Fibroblast of skin of abdomen (primary cell): ENCODE measurements around the gene RGPD8.
A peak's percentile ranks its signal among the peaks of the same experiment; 100 is the strongest.
"Not testable (repeated sequence)": the region's sequence is repeated elsewhere in the genome, so short reads cannot be mapped to it uniquely, and the experiment has no call there.

Experiments
- DNase-seq: peaks from one replicate; pipeline ENCODE4 v3.0.0-alpha.2; 2013

The RGPD8 gene

GRCh38 chr2:112434890-112435715 is 1.7 kb upstream of the RGPD8 start:
- DNase-seq: not testable (repeated sequence)

DNA sequence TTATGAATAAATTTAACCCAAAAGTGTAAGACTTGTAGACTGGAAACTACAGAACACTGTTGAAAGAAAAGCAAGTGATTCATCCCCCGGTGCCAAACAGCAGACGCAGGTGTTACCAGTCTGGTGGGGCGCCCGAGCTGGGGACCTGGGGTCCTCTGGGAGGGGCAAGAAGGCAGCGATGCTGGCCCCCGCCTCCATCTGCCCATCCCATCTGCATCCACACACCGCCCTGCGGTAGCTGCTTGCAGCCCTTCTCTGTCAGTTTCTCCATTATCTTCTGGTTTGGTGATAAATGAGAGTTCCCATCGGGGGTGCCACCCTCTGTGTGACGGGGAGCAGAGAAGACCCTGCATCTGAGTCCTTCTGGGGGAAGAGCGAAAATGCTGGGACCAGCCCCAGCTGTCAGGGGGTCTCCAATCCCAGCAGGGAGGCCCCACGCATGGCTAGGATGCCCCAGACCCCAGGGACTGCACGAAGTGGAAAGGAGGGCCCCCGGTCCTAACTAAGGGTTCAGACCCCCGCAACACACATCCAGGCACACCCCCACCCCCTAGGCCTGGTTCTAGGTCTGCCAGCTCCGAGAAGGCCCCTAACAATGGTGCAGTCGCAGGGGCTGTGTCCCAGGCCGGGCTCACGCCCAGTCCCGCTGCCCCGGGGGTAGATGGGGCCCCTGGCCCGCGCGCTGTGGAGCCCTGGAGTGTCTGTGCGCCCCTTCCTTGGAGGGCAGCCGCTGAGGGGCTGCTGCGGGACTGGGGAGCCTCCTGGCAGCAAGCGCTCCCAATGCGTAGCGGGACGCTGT is 686 bp upstream of the RGPD8 start:
- DNase-seq: no peak

DNA sequence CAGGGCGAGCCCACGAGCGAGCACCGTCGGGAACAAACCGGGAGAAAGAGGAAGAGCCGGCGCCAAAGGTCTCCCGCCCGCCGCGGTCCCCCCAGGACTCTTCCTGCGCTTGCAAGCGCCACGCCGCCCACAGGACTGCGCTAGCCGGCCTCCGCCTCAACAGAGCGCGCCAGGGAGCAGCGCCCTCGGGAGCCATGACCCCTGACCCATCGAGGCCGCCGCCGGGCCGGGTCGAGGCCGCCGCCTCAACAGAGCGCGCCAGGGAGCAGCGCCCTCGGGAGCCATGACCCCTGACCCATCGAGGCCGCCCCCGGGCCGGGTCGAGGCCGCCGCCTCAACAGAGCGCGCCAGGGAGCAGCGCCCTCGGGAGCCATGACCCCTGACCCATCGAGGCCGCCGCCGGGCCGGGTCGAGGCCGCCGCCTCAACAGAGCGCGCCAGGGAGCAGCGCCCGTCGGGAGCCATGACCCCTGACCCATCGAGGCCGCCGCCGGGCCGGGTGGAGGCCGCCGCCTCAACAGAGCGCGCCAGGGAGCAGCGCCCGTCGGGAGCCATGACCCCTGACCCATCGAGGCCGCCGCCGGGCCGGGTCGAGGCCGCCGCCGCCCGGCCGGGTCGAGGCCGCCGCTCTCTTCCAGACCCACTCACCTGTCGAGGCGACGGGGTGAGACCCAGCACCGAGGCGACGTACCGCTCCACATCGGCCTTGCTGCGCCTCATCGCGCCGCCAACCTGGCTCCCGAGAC is 538 bp downstream of the RGPD8 start:
- DNase-seq: not testable (repeated sequence)

- DNase-seq: not testable (repeated sequence)
Observed at GRCh38 chr2:112432390-112432734, 1.1 kb downstream of the RGPD8 start.

DNA sequence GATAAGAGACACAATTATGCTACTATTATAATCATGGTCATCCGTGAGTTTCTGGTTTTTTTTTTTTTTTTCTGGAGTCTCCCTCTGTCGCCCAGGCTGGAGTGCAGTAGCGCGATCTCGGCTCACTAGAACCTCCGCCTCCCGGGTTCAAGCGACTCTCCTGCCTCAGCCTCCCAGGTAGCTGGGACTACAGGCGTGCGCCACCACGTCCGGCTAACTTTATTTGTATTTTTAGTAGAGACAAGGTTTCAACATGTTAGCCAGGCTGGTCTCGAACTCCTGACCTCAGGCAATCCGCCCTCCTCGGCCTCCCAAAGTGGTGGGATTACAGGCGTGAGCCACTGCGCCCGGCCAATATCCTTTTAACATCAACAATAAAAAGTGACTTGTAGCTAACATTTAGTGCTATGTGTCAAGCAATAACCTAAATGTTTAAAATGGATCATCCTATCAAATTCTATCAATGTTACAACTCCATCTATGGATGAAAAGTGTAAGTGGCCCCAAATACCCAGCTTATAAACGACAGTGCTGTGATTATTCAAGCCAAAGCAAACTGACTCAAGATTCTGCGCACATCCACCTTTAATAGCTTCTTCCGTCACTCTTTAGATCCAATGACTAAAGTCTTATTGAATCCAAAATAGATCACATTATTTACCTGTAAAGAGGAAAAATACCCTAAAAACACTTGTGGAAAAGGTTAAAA is 1.7 kb downstream of the RGPD8 start:
- peak; percentile 44 for DNase-seq

DNA sequence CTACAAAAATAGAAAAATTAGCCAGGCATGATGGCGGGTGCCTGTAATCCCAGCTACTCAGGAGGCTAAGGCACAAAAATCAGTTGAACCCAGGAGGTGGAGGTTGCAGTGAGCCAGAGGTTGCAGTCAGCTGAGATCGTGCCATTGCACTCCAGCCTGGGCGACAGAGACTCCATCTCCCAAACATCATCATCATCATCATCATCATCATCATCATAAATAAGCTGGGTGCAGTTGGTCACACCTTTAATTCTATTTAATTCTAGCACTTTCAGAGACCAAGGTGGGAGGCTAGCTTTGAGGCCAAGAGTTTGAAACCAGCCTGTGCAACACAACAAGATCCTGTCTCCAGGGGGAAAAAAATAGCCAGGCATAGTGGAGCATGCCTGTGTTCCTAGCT is 8.9 kb downstream of the RGPD8 start:
- DNase-seq: not testable (repeated sequence)

DNA sequence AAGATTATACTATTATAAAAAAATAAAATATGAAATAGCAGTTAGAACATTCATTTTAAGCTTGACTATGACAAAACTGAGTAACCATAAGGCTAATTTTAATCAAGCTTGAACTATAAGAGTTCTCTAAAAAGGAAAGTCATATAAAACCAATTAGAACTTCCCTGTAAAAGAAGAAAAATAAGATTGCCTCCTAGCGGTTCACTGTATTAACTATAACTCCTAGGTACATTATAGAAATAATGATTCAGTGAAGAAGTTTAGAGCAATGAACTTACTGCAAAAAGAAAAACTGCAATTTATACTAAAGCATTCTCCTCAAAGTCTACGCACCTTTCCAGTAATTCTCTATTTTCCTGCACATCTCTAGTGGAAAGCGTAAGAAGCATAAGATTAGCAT is 16.6 kb downstream of the RGPD8 start:
- DNase-seq: not testable (repeated sequence)

- not testable (repeated sequence) for DNase-seq
Observed at GRCh38 chr2:112360055-112360454, 73.4 kb downstream of the RGPD8 start.

- DNase-seq: not testable (repeated sequence)
Observed at GRCh38 chr2:112354335-112354734, 79.1 kb downstream of the RGPD8 start.

GRCh38 chr2:112352809-112353603 is 80.4 kb downstream of the RGPD8 start:
- DNase-seq: not testable (repeated sequence)

DNA sequence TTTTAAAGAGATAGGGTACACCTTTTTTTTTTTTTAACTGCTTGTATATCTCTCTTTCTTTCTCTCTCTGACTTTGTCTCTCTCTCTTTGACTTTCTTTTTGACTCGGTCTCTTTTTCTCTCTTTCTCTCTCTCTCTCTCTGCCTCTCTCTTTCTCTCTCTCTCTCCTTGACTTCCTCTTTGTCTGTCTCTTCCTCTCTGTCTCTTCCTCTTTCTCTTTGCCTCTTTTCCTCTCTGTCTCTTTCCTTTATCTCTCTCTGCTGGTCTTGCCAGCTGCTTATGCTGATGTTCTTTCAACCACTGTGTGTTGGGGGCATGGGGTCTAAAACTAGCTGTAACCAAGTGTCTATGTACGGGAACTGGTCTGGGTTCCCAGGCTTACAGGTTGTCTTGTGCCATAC is 81.2 kb downstream of the RGPD8 start:
- DNase-seq: not testable (repeated sequence)

DNA sequence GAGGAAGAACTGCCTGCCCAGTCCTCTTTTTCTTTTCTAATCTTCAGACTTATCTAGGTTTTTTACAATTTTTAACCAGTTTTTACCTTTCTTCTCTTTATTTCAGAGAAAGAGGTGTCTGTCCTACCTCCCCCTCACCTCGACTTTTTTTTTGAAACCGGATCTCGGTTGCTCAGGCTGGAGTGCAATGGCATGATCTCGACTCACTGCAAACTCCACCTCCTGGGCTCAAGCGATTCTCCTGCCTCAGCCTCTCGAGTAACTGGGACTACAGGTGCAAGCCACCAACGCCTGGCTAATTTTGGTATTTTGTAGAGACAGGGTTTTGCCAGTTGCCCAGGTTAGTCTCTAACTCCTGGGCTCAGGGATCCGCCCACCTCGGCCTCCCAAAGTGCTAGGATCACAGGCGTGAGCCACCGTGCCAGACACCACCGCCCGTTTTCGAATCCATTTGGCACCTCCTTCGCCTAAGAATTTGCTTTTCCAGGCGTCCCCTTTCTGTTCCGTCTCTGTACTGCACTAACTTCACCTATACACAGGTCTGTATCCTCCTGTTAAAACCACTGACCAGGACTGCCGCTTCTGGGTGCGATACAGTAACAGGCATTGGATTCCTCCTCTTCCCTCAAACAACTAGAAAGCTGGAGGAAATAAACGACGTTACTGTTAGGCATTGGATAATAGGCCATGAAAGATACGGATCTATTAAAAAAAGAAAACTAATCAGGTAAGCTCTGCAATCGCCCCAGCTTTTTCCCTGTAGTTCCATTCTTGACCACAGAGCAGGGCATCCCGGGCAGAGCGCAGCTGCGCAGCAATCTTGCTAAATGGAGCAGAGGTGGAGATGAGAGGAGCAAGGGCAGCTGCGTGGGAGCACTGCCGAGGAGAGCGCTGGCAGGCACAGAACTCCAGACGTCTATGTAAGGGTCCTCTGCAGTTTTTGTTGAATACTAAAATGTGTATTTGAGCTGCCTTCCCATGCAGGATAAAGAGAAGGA is 88.1 kb downstream of the RGPD8 start:
- no peak for DNase-seq

DNA sequence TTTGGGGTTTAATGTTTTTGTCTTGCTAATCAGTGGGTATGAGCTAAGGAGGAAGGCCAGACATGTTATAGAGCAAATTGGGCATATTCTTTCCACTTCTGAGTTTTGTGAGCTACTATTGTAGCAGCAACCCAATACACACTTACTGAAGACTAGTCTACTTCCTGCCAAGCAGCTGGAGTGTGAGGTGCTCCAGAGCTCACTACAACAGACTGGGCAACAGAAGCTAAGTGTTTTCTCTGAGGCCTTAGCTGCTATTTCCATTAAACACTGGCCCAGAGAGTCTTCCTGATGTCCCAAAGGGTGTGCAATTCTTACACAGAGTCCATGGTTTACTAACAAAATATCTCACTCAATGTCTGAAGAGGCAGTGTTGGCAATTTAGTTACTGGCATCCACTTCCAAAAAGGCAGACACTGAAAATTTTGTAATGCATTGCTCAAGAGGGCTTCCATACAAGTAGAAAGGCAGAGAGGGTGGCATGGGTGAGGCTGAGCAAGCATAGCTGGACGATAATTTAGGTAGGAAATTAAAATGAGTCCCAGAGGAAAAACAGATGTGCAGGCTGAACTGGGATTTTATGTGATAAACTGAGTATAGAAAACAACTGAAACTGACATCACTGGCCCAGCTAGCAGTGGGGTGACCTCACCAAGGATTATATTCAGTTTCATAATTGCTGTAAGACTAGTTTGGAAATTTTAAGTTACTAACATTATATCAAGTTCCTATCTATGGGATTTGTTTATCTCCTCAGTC is 89.4 kb downstream of the RGPD8 start:
- no peak for DNase-seq

- DNase-seq: peak; percentile 69
Observed at GRCh38 chr2:112342067-112342550, 91.3 kb downstream of the RGPD8 start.

GRCh38 chr2:112340475-112341267 is 92.8 kb downstream of the RGPD8 start:
- DNase-seq: peak; percentile 16

DNA sequence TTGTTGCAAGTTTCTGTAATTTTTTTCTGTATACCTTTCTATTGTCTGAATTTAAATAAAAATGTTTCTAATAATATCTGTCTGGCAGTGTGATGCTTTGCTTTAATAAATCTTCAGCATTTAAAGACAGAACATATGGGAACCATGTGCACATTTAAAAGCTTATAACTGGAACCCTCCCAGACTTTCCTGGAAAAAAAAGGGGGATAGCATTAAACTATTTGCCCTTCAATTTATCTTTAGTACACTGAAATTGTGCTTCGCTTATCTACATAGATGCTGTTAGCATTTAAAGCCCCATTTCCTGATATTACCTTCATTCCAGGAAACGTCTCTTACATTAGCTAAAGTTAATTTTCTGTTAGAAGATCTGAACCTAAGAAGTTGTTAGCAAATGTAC is 93.5 kb downstream of the RGPD8 start:
- peak; percentile 47 for DNase-seq

DNA sequence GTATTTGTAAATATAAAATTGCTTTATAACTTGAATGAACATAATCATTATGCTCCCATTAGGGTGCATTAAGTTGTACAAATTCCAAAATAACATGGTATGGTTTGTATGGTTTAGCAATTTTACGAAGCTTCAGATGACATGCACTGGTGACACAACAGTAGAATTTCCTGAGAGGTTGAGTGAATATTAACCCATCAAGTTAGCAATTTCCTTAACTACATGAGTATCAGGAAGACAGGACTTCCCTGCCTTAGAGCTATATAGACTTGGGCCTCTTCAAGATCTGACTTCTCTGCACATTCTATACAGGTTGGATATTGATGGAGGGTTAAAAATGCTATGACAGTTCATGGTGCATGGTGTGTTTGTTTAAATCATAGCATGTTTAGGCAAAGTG is 97.8 kb downstream of the RGPD8 start:
- no peak for DNase-seq

DNA sequence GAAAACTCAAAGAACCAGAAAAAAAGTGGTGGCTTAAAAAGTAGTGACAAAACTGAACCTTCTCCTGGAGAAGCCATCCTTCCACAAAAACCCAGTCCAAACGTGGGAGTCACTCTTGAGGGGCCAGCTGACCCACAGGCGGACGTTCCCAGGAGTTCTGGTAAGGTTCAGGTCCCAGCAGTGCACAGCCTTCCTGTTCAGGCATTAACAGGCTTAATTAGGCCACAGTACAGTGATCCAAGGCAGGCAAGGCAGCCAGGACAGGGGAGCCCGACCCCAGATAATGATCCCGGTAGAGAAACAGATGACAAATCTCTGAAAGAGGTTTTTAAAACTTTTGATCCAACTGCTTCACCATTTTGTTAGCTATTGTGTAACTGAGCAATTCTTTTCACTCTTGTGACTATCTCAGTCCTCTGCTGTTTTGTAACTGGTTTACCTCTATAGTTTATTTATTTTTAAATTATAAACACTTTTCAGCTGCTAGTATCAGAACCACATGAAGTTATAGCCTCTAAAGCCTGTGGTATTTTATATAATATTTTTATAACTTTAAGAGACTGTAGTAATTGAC is 101.2 kb downstream of the RGPD8 start:
- DNase-seq: no peak
